ENCODE results near the gene HMG20A.

The HMG20A gene

DNA sequence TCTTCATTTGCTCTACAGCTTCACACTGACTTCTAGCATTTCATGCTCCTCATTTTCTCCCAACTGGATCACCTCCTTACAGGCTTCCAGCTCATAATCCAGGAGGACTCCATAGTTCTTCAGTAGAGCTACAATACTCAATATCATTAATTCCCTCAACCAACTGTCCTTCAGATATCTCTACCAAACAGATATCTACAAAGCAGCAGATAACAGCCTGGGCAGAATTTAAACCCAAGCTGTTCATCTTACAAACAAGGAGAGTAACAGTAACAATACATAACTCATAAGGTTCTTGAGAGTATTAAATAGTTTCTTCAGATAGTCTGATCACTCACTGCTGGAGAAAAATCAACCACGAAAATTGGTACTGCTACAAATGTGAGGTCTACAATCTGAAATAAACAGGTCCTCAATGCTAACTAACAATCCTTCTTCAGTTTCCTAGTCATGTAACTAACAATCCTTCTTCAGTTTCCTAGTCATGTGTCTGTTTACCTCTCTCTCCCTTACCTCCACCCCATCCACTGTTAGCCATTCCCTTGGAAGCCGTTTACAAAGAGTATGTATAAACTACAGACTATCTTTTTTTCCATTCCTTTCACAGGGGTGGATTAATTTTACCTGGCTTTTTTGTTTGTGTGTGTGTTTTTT lies 5.8 kb upstream of the HMG20A start:
- Histone ChIP-seq H3K9me2 (replicated peaks; ENCODE audit: low read depth, low read length) (no peaks in the 10 kb centered on the region), H3K27me3 (ENCODE audit: insufficient read depth, low read length, poor library complexity, severe bottlenecking) (no peaks in the 10 kb centered on the region), H3K79me2 (ENCODE audit: insufficient read depth, low read length) (peaks cover 81% of the 10 kb centered on the region)

DNA sequence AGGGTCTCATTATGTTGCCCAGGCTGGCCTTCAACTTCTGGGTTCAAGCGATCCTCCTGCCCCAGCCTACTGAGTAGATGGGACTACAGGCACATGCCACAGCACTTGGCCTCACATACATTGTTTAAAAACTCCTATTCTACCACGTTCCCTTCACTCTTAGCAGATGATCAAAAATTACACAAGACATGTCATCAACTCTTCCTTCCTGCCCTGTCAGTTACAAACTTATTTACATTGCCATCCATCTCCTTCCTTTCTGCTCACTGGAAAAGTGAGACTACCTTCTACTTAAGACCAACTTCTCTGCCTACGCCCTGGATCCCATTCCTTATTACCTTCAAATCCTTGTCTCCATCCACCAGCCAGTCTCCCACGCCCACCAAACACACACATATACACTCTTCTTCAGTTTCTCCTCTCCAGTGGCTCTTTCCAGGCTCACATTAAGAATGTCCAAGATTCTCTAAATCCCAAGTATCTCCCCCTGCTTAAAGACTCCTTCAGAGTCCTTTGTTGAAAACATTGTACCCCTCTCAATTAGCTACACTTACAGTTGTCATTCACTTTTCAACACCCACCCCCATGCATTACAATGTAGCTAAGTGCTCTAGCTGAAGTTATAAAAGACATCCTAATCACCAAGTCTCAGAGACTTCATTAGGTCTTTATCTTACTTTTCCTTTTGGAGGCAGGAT lies 5.1 kb upstream of the HMG20A start:
- no peak overlapping the region for H2AFZ ChIP-seq (ENCODE audit: low read length)
- H3K4me3 ChIP-seq (ENCODE audit: low read length, poor library complexity, severe bottlenecking): peak overlapping the region; percentile 20
- H3K36me3 ChIP-seq (ENCODE audit: insufficient read depth, low read length): no peaks in the 10 kb centered on the region
- H3K79me2 ChIP-seq (ENCODE audit: insufficient read depth, low read length): peaks cover 74% of the 10 kb centered on the region
- H4K20me1 ChIP-seq (ENCODE audit: insufficient read depth, low read length, poor library complexity, severe bottlenecking): peaks cover 22% of the 10 kb centered on the region
- H3K4me1 ChIP-seq (ENCODE audit: insufficient read depth, low read length, poor library complexity, severe bottlenecking): peaks cover 57% of the 10 kb centered on the region
- no peaks in the 10 kb centered on the region for H3F3A ChIP-seq (ENCODE audit: low read depth)
- no peaks in the 10 kb centered on the region for H3K27me3 ChIP-seq (ENCODE audit: insufficient read depth, low read length, poor library complexity, severe bottlenecking)
- no peaks in the 10 kb centered on the region for H3K9me3 ChIP-seq (ENCODE audit: insufficient read depth, low read depth, low read length)
- H3K9ac ChIP-seq (ENCODE audit: low read depth, low read length, poor library complexity, severe bottlenecking): no peak overlapping the region
- no peaks in the 10 kb centered on the region for H3K9me2 ChIP-seq (replicated peaks; ENCODE audit: low read depth, low read length)
- TF ChIP-seq, protein P1, sequence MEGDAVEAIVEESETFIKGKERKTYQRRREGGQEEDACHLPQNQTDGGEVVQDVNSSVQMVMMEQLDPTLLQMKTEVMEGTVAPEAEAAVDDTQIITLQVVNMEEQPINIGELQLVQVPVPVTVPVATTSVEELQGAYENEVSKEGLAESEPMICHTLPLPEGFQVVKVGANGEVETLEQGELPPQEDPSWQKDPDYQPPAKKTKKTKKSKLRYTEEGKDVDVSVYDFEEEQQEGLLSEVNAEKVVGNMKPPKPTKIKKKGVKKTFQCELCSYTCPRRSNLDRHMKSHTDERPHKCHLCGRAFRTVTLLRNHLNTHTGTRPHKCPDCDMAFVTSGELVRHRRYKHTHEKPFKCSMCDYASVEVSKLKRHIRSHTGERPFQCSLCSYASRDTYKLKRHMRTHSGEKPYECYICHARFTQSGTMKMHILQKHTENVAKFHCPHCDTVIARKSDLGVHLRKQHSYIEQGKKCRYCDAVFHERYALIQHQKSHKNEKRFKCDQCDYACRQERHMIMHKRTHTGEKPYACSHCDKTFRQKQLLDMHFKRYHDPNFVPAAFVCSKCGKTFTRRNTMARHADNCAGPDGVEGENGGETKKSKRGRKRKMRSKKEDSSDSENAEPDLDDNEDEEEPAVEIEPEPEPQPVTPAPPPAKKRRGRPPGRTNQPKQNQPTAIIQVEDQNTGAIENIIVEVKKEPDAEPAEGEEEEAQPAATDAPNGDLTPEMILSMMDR (conservative IDR thresholded peaks at IDR 0.05; ENCODE audit: low read length): no peak
- TF ChIP-seq EZH2phosphoT487 (IDR thresholded peaks at IDR 0.05; ENCODE audit: borderline replicate concordance): no peak
- peak overlapping the region; percentile 43 for H3K4me2 ChIP-seq (ENCODE audit: low read depth, low read length, poor library complexity, severe bottlenecking)

More for the DNA sequence above, 5.8 kb upstream of the HMG20A start:
- Histone ChIP-seq H2AFZ (ENCODE audit: low read length) (no peak overlapping the region), H3K4me3 (ENCODE audit: low read length, poor library complexity, severe bottlenecking) (peak overlapping the region; percentile 20), H3K36me3 (ENCODE audit: insufficient read depth, low read length) (no peaks in the 10 kb centered on the region), H3K9ac (ENCODE audit: low read depth, low read length, poor library complexity, severe bottlenecking) (no peak overlapping the region), H3K4me1 (ENCODE audit: insufficient read depth, low read length, poor library complexity, severe bottlenecking) (peaks cover 63% of the 10 kb centered on the region), H3K4me2 (ENCODE audit: low read depth, low read length, poor library complexity, severe bottlenecking) (peak overlapping the region; percentile 43), H4K20me1 (ENCODE audit: insufficient read depth, low read length, poor library complexity, severe bottlenecking) (peaks cover 22% of the 10 kb centered on the region), H3K9me3 (ENCODE audit: insufficient read depth, low read depth, low read length) (no peaks in the 10 kb centered on the region), H3F3A (ENCODE audit: low read depth) (no peaks in the 10 kb centered on the region)
- TF ChIP-seq, protein P1 (conservative IDR thresholded peaks at IDR 0.05; ENCODE audit: low read length): no peak

DNA sequence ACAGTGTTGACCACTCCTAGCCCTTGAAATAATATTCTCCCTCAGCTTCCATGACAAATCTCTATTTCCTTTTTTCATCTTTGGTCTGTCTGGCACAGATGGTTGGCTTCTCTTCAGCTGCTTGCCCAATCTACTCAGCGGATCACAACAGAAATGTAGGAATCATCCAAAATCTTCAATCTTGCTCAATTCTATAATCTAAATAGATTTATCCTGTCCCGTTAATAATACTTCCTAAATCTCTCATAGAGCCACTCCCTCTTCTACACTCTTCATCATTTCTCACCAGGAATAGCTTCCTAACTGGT lies 4.6 kb upstream of the HMG20A start:
- H3K4me2 ChIP-seq (ENCODE audit: low read depth, low read length, poor library complexity, severe bottlenecking): peak overlapping the region; percentile 43

More for the DNA sequence above, 4.6 kb upstream of the HMG20A start:
- H3K27me3 ChIP-seq (ENCODE audit: insufficient read depth, low read length, poor library complexity, severe bottlenecking): no peaks in the 10 kb centered on the region
- no peaks in the 10 kb centered on the region for H3K9me2 ChIP-seq (replicated peaks; ENCODE audit: low read depth, low read length)
- no peaks in the 10 kb centered on the region for H3K36me3 ChIP-seq (ENCODE audit: insufficient read depth, low read length)
- H3K4me1 ChIP-seq (ENCODE audit: insufficient read depth, low read length, poor library complexity, severe bottlenecking): peaks cover 56% of the 10 kb centered on the region
- TF ChIP-seq EZH2phosphoT487 (IDR thresholded peaks at IDR 0.05; ENCODE audit: borderline replicate concordance): no peak
- TF ChIP-seq, protein P1 (conservative IDR thresholded peaks at IDR 0.05; ENCODE audit: low read length): no peak
- H2AFZ ChIP-seq (ENCODE audit: low read length): no peak overlapping the region
- no peaks in the 10 kb centered on the region for H3K9me3 ChIP-seq (ENCODE audit: insufficient read depth, low read depth, low read length)
- H3K79me2 ChIP-seq (ENCODE audit: insufficient read depth, low read length): peaks cover 71% of the 10 kb centered on the region
- H3K9ac ChIP-seq (ENCODE audit: low read depth, low read length, poor library complexity, severe bottlenecking): no peak overlapping the region
- peaks cover 22% of the 10 kb centered on the region for H4K20me1 ChIP-seq (ENCODE audit: insufficient read depth, low read length, poor library complexity, severe bottlenecking)
- H3K4me3 ChIP-seq (ENCODE audit: low read length, poor library complexity, severe bottlenecking): peak overlapping the region; percentile 20
- H3F3A ChIP-seq (ENCODE audit: low read depth): no peaks in the 10 kb centered on the region
